Left forelimb (tissue), 1 donor: ENCODE measurements around the gene XYLT1.
"Not testable (repeated sequence)": the region's sequence is repeated elsewhere in the genome, so short reads cannot be mapped to it uniquely, and the experiment has no call there.

ENCODE experiments used
- DNase-seq: peaks from one replicate; pipeline ENCODE4 v3.0.0-alpha.2; 2018; ENCODE audit warnings: low spot score

Gene XYLT1

DNA sequence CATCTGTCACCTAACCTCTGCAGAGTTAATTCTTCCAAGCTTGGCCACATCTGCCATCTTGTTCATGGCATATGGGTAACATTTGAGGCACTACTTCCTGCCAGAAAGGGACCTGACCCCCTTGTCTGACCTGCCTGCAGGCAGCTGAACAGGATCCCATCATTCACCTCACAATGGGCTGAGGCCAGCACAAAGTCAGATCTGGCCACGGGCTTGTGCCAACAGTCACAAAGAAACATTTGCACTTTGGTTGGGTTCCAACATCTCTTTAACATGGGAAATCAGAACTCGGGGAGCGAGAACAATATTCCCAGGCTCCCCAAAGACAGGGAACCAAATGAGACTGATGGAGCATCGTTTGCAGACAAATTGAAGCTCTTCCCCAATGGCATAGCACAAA is 116.1 kb downstream of the XYLT1 start:
- DNase-seq, result no peak

DNA sequence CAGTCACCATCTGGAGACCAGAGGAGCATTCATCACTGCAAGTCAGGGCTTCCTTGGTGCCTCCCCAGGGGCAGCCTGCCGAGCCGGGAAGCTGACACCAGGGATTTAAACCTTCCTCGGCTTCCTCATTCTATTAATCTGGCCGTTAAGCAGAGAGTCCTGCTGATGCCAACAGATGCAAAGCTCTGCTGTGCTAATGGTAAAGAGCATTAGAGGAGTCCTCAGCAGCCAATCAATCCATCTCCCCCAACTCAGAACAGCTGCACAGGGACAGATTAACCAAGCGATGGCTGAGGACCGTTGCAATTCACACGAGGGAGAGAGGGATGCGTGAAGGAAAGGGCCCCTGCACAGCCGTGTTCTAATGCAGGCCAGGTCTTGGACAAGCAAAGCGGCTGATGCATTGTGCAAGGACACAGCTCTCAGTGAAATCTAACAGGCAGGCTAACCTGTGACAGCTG is 116.6 kb downstream of the XYLT1 start:
- no peak for DNase-seq

DNA sequence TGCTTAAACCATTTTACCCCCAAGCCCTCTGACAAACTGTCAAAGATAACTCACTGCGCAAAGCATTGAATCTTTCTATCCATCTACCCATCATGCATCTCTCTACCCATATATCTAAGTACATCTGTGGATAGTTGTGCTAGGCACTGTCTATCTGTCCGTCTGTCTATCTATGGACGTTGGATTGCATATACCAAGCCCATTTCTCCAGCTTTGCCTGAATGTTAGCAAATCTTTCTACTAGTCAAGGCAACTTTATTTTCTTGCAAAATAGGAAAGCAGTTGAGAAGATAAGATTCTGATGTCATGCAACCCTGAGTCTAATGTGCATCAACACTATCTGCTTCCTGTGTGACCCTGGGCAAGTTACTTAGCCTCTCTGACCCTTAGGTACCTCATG is 117.2 kb downstream of the XYLT1 start:
- no peak for DNase-seq

- DNase-seq, result no peak
These were observed 119.2 kb downstream of the XYLT1 start for GRCh38 chr16:17351441-17352035.

DNA sequence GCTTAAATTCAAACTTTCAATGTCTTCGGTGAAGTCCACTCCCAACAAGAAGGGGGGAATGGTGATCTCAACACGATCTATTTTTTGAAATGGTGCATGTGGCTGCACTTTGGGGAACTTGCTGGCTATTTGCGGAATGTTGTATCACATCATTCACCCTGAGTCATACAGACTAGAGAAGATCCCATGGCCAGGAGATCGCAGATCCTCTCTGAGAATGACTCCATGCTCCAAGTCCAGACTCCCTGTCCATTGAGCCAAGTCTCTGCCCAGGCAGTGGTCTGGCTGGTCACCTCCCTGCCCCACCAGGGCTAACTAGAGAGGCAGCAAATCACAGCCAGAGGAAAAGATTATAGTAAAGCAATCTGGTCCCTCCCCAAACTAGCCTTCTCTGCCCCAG is 120.6 kb downstream of the XYLT1 start:
- no peak for DNase-seq

DNA sequence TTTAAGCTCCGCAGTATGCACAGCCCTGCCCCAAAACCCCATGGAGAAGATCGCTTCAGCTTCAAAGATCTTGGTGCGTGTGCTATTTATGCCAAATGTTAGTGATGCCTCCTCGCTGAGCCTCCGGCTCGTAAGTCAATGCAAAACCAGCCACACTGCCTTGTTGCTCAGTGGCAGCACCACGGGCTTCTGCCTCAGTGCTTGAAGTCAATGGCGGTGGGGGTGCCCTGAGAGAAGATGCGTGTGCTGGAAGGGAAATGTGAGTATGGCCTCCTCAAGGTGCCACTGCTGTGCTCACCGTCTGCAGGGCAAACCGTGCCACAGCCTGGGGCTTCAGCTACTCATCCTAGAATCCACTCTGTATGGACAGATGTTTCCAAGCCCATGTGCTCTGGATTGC is 121.9 kb downstream of the XYLT1 start:
- DNase-seq, result no peak

DNA sequence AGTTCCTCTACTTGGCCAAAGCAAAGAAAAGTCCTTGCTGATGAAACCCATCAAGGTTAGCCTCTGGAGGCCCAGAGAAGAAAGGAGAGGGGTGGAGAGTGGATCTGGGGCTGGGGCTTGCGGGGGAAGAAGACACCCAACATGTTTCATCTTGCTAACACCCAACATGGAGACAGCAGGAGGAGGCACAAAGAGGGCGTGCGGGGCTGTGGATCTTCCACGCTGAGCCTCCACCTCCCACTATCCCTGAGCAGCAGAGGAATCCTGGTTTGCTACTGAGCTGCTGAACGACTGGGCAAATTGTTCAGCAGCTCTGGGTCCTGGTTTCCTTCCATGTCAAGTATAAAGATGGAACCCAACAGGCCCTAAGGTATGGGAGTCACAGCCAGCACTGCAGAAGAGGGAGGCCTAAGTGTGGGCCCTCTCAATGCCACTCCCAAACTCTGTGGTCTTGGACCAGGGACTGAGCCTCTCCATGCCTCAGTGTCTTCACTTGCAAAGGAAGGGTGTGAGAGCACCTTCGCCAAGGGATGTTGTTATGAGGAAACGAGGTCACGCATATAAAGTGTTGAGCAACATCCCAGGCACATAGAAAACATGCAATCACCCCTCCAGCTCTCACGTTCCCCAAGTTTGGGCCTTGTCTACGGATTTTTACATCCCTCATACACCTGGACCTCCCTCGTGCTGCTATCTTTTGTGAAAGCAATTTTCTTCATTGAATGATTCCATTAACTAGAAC is 122.5 kb downstream of the XYLT1 start:
- no peak for DNase-seq

DNA sequence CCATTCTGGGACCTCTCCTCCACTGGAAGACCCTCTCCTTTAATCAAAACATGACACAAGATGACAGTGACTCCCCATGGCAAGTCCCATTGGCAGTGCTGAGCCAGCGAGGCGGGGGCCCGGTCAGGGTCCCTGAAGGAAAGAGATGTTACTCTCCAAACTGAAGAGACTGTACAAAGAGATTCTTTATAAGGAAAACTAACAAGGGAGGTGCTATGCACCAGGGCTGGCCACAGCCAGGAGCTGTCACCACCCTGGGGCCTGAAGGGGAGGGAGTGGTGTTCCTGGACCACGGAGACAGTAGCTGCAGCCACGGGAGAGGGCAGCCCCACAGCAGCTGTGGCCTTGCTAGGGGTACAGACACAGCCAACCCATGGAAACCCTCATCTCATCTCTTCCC is 123.1 kb downstream of the XYLT1 start:
- DNase-seq, result no peak

- DNase-seq, result no peak
These were observed 123.9 kb downstream of the XYLT1 start for GRCh38 chr16:17346621-17347569.

DNA sequence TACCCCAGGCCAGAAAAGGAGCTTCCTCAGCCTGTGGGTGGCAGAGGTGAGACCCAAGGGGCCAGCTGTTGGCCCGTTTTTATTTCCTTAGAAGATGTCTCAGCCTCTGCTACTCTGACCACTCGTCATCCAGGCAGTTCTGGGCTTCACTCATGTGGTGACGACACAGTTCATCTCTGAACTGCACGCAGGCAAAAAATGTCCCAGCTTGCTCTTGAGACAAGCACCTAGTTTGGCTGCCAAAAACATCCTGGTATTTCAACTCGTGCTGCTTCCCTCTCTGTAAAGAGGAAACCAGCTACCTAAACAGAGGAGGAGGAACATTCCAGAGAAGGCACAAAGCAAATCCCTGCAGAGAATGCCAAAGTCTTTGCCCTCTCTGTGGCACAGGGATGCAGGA is 125.7 kb downstream of the XYLT1 start:
- no peak for DNase-seq

- DNase-seq, result no peak
These were observed 127.0 kb downstream of the XYLT1 start for GRCh38 chr16:17343728-17344127.

DNA sequence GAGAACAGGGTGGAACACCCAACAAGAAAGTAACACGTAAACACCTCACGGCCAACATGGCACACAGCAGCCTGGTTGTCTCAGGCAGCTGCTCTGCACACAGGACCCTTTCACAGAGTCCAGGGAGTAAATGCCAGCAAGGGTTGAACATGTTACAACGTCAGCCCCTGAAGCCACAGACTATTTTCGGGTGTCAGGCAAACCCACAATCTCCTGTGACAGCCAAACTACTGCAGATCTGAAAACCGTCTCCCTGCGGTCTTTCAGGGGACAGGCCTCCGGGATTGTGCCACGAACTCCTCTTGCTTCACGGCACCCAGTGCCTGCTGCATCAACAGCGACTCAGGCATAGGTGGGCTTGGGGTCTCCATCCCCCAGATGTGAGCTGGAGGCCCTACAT is 127.7 kb downstream of the XYLT1 start:
- DNase-seq, result no peak

- DNase-seq, result no peak
These were observed 128.7 kb downstream of the XYLT1 start for GRCh38 chr16:17342031-17342430.

DNA sequence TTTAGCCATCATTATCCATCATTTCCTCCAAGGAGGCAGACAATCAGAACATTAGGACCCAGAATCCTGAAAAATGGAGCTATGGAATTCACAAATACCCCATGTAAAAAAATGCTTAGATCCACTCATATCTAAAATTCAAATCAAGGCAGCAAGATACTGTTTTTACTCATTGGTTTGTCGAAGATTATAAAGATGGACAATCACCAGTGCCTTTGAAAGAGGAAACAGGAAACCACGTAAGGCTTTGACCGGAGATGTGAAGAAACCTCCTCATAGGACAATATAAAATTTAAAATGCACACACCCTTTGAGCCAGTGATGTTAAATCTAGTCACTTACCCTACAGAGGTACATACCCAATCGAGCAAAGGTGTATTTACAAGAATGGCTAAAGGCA is 130.0 kb downstream of the XYLT1 start:
- DNase-seq, result no peak

DNA sequence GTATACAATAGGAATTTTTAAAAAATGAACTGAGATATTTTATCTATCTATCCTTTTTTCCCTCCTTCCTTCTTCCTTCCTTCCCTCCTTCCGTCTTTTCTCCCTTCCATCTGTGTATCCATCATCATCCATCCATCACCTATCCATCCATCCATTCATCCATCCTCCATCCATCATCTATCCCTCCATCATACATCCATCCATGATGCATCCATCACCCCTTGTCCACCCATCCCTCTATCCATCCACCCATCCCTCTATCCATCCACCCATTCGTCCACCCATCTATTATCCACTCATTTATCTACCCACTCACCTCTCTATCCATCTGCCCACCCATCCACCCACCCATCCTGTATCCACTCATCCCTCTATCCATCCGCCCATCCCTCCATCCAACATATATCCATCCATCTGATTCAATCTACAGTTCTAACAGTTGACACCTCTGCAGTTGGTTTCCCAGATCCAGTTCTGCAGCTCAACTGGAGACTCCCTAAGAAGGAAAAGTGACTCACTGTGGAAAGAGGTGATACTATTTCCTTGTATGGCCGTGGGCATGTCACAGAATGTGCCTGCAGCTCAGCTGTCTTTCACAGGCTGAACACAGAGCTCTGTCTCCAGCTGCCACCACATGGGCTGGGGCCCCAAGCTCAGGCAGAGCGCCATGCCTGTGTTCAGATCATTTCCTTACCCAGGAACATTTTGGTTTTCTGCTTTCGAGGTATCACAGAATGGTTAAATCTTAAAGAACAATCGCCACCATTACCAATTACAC is 130.8 kb downstream of the XYLT1 start:
- no peak for DNase-seq

GRCh38 chr16:17338244-17338643 is 132.5 kb downstream of the XYLT1 start:
- no peak for DNase-seq

- no peak for DNase-seq
These were observed 134.2 kb downstream of the XYLT1 start for GRCh38 chr16:17336530-17336900.

DNA sequence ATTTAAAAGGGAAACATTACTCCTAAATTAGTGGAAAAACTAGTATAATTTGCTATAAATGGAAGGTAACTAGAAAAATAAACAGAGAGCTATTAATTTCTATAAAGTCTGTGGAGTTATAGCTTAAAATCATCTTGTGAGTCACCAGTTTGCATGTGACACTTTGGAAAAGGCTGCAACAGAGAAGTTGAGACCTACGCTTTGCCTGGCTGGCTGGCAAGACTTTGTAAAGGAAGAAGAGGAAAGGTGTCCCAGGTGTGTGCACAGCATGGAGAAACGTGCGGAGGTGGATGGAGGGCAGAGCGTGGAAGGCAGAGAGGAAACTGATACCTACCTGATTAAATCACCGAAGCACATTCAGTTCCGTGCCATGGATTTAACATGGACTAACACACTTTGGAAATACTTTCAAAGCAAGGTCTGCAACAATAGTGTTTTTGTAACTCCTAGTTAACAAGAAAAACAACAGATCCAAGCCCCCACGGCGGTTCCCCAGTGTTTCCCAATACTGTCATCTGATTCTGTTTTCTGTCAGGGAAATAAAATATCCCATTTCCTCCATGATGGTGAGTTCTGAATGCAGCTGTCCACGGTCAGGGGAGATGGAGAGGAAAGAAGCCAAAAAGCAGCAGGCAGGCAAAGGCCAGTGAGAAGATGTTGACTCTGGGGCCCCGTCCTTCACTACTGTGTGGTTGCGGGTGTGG is 134.8 kb downstream of the XYLT1 start:
- DNase-seq, result no peak

DNA sequence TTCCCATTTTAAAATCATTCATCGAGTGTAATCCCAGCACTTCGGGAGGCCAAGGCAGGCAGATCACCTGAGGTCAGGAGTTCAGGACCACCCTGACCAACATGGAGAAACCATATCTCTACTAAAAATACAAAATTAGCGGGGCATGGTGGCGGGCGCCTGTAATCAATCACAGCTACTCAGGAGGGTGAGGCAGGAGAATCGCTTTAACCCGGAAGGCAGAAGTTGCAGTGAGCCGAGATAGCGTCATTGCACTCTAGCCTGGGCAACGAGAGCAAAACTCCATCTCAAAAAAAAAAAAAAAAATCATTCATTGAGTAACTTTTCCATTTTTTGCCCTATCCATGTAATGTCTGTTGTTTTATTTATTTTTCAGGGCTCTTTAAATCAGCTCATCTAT is 135.4 kb downstream of the XYLT1 start:
- not testable (repeated sequence) for DNase-seq

- no peak for DNase-seq
These were observed 136.7 kb downstream of the XYLT1 start for GRCh38 chr16:17334096-17334495.

DNA sequence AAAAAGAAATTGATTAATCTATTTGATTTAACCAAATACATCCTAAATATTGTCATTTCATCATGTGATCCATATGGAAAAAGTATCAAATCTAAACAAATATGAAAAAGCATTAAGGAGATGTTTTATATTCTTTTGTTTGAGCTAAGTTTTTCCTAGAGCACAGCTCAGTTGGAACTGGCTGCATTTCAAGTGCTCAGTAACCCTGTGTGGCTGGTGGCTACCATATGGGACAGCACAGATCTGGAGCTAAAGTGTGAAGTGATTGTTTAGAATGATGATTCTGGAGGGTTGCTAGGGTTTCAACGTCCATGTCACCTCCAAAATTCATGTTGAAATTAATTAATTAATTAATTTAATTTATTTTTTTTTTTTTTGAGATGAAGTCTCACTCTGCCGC is 137.5 kb downstream of the XYLT1 start:
- DNase-seq, result no peak
